Renal cortex interstitium (tissue), 15 donors: ENCODE data around the gene TLR1. TPM values are rescaled to one million over a fixed set of nuclear protein-coding genes. Genes with fewer than 3 reads are reported as not detected.

Experiments used
- DNase-seq, 11 donors: peaks; one replicate each; pipeline ENCODE4 v3.0.0-alpha.2; 2013; ENCODE audit warnings: low read depth in 9 of 11, low spot score in 4 of 11; ENCODE audit errors: extremely low read depth in 1 of 11
- long read RNA-seq, 16 experiments: transcript quantifications; one replicate each; lab custom pipeline, GENCODE V29; 2026
- polyA plus RNA-seq, 3 donors: library from polyadenylated mRNA; unstranded; fragments of 120-200 nt; gene quantifications; one replicate each; pipeline ENCODE4 v1.2.1, GENCODE V29; 2013; ENCODE audit not compliant: insufficient read length in 3 of 3

The TLR1 gene
- polyA plus RNA-seq = 1 to 10 TPM; 3.6 to 5.3 (median 4.8) TPM
- long read RNA-seq, donor 1, partial matches to known transcripts = 0 of 1 reads
- long read RNA-seq, donor 1, other reads (novel, unspliced or antisense) = 0 of 1 reads
- long read RNA-seq, donor 2, partial matches to known transcripts = 0 of 2 reads
- long read RNA-seq, donor 2, other reads (novel, unspliced or antisense) = 0 of 2 reads
- long read RNA-seq, donor 3 = 0 reads
- long read RNA-seq, donor 4 = 0 reads
- long read RNA-seq, donor 5 = 0 reads
- long read RNA-seq, donor 6, partial matches to known transcripts = 0 of 1 reads
- long read RNA-seq, donor 6, other reads (novel, unspliced or antisense) = 0 of 1 reads
- long read RNA-seq, donor 7 = 0 reads
- long read RNA-seq, donor 8 = 0 reads
- long read RNA-seq, donor 9 = 0 reads
- long read RNA-seq, donor 10 = 0 reads
- long read RNA-seq, donor 11 = 0 reads
- long read RNA-seq, donor 12 = 0 reads
- long read RNA-seq, donor 13 = 0 reads
- long read RNA-seq, donor 14 = 0 reads
- long read RNA-seq, donor 15 = 0 reads
- long read RNA-seq, donor 16, partial matches to known transcripts = 0 of 1 reads
- long read RNA-seq, donor 16, other reads (novel, unspliced or antisense) = 0 of 1 reads

GRCh38 chr4:38804654-38805295 lies at the start of gene TLR1:
Gene TLR1 (minus strand): TSS chr4:38804791. CDS start chr4:38798831, 5,960 bp downstream.
- DNase-seq = peak in 9 of 11 donors; percentile 21 to 63 (median 33)

- no peak for DNase-seq
Observed at GRCh38 chr4:38846015-38846414, 41.4 kb upstream of the TLR1 start.

- no peak for DNase-seq
Observed at GRCh38 chr4:38842994-38843393, 38.4 kb upstream of the TLR1 start.

- DNase-seq = no peak
Observed at GRCh38 chr4:38837849-38838248, 33.3 kb upstream of the TLR1 start.

GRCh38 chr4:38837334-38837733 lies 32.7 kb upstream of the TLR1 start:
- no peak for DNase-seq

- DNase-seq = no peak
Observed at GRCh38 chr4:38834570-38834969, 30.0 kb upstream of the TLR1 start.

- DNase-seq = no peak
Observed at GRCh38 chr4:38832624-38833528, 28.3 kb upstream of the TLR1 start.

GRCh38 chr4:38832206-38832605 lies 27.6 kb upstream of the TLR1 start:
- DNase-seq = no peak

- no peak for DNase-seq
Observed at GRCh38 chr4:38831653-38832052, 27.1 kb upstream of the TLR1 start.

- no peak for DNase-seq
Observed at GRCh38 chr4:38829237-38829636, 24.6 kb upstream of the TLR1 start.

GRCh38 chr4:38823766-38824165 lies 19.2 kb upstream of the TLR1 start:
- no peak for DNase-seq

- no peak for DNase-seq
Observed at GRCh38 chr4:38822748-38823303, 18.2 kb upstream of the TLR1 start.

GRCh38 chr4:38821739-38822138 lies 17.1 kb upstream of the TLR1 start:
- no peak for DNase-seq

- DNase-seq = no peak
Observed at GRCh38 chr4:38820329-38821061, 15.9 kb upstream of the TLR1 start.

- DNase-seq = no peak
Observed at GRCh38 chr4:38819569-38819968, 15.0 kb upstream of the TLR1 start.

GRCh38 chr4:38818441-38818976 lies 13.9 kb upstream of the TLR1 start:
- no peak for DNase-seq

GRCh38 chr4:38815885-38816782 lies 11.5 kb upstream of the TLR1 start:
- DNase-seq = no peak
